NCI-H526 treated with DMSO at 0.1 percent for 48 hours (cell line): ENCODE results near the gene WNT1.

Experiments used
- DNase-seq: peaks from one replicate; lab custom pipeline; 2025; lab: John Stamatoyannopoulos, UW

Gene WNT1

DNA sequence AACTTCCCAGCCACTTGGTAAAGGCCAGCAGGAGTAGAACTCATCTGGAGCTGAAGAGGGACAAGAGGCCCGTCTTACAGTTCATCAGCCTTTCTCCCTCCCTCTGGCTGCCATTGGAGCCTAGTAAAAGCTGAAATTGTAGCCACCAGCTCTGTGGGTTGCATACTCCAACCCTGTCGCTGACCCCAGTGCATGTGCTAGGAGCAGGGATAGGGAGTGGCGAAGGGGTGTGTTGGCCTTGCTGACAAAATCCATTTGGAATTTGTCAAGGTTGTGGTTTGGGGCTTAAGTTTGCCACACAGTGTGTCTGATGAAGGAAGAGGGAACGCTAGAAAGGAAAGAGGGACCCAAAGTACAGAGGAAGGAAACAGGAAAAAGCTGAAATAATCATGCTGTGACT is 16.8 kb upstream of the WNT1 start:
- DNase-seq: no peak

DNA sequence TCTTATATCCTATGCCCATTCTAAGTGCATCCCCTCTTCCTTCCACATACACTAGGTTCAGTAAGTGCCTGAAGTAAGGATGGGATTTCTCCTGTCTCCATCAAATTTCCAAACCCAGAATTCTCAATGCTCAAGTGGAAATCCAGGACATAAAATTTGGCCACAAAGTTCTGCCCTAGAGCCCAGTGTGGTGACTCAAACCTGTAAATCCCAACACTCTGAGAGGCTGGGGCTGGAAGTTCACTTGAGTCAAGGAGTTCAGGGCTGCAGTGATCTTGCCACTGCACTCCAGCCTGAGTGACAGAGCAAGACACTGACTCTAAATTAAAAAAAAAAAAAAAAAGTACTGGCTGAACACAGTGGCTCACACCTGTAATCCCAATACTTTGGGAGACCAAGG is 16.3 kb upstream of the WNT1 start:
- no peak for DNase-seq

DNA sequence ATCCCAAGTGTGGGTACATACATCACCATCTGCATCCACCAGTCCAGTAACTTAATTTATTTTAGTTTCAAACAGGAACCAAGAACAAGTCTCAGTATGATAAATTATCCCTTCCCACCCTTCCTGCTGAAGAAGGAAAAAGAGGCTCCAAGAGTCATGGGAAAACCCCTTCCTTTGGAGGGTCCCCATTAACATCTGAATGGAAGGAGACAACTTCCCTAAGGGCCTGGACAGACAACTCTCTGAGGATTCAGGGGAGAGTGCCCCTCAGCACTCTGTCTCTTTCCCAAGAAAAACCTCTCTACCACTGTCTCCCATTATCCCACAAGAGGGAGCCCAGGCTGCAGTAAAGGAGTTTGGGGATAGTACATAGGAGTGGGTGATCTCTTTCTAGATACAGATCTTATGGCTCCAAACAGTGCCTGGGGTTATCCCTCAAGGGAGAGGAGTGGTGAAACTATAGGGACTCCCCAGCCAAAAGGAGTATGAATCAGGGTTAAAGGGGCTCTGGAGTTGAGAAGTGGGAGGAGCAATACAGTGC is 12.8 kb upstream of the WNT1 start:
- no peak for DNase-seq

DNA sequence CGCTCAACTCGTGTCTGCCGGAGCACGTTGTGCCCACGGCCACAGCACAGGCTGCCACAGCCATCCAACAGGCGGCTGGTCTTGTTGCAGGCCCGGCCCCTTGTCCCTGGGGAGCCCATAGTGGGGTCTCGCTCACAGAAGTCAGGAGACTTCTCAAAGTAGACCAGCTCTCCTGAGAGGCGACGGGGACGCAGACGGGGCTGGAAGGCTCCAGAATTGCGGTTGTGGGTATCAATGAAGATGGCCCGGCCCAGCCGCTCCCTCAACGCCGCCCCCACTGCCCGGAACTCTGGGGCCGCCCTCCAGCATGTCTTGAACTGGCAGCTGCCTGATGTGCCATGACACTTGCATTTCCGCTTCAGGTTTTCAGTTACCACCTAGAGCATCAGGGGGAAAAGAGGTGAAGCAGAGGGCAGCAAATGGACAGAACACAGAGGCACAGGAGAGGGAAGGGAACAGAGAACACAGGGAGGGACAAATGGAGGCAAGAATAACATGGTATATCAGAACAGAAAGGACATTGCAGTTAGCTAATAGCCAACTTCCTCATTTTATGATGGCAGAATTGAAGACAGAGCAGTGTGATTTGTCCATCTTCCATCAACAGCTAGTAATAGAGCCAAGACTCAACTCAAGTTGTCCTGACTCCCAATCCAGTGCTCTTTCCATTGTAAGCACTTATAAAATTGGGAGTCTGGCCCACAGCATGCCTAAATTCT is 11.8 kb upstream of the WNT1 start:
- DNase-seq: no peak

DNA sequence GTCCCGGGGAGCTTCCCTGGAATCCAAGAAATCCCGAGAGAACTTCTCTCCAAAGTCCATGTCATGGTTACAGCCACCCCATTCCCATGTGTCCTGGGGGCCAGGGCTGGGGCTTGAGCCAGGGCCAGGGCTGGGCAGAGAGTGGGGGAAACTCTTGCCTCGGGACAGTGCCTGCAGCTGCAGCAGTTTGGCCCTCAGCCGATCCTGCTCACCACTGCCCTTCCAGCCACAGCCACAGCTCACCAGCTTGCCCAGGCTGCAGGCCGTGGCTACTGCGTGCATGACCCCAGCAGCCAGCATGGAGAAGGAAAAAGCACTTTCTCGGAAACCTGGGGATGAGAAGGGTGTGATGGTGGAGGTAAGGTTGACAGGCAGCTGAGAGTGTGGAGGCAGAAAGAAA is 10.1 kb upstream of the WNT1 start:
- DNase-seq: no peak

DNA sequence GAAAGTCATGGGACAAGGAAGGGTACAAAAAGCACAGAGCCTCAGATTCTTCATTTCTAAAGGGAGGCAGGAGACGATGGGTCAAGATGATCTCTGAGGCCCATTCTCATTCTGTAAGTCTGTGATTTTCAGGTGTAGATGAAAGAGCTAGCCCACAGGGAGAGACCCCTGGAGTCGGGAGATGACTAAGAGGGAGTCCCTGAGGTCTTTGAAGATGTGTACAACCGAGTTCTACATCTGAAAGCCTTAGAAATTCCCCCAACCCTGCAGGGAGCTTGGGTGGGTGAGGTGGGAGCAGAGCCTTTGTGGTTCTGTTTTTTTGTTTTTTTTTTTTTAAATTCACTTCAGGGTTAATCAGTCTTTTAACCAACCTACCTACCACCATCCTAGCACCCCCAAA is 9.7 kb upstream of the WNT1 start:
- DNase-seq: no peak

DNA sequence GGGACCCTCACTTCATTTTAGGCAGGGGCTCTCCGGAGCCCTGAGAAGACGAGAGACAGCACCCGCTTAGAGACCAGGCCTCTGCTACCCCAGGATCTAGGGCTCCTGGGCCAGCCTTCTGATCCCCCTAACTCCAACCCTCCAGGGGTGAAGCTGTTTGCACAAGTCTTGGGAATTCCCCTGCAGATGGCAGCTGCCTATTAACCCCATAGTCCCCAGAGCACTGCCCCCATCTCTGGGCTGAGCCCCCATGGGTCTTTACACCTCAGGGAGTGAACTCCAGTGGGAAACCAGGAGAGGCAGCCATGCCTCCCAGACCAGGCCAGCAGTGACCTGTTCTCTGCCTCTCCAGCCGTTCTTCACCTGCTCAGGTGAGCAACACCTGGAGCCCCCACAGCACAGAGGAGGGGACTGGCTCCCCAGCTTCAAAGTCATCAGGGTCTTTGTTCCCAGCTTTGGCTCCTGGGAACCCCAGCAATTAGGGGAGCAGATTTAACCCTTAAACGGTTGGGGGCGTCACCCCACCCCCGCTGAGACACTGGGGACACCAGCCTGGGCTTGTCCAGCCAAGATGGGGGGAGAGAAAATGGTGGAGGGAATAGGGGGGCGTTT is 8.9 kb upstream of the WNT1 start:
- no peak for DNase-seq

DNA sequence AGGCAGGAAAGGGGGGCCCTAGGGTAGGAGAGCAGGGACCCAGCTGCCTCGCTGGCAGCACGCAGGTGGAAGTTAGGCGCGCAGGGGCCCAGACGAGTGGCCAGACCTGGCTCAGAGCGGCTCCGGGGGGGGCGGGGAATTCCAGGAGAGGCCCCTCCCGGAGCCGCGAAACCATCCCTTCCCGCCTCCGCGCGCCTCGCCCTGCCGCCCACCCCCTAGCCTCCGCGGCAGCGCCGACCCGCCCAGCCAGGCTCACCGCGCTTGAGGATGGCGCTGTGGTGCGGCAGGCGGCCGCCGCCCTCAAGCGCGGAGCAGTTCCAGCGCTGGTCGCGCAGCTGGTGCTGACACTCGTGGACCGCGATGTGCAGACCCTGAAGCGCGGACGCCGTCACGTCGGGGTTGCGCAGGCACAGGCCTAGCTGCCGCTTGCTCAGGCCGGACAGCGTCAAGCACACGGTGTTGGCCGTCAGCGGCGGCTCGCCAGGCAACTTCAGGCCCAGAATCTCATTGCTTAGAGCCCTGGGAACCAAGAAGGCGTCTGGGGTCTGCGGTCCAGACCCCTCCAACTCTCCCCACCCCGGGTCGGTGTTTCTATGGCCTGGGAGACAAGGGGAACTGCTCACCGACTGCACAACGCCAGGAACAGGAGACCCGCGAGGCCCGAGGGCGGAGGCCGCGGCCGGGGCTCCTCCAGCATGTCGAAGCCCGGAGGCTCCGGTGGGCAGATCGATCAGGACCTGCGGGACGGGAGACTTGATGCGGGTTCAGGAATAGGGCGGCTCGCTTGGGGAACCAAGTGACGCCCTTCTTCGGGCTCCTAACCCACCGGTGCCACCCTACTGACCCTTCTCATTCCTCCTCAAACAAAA is 8.1 kb upstream of the WNT1 start:
- no peak for DNase-seq

DNA sequence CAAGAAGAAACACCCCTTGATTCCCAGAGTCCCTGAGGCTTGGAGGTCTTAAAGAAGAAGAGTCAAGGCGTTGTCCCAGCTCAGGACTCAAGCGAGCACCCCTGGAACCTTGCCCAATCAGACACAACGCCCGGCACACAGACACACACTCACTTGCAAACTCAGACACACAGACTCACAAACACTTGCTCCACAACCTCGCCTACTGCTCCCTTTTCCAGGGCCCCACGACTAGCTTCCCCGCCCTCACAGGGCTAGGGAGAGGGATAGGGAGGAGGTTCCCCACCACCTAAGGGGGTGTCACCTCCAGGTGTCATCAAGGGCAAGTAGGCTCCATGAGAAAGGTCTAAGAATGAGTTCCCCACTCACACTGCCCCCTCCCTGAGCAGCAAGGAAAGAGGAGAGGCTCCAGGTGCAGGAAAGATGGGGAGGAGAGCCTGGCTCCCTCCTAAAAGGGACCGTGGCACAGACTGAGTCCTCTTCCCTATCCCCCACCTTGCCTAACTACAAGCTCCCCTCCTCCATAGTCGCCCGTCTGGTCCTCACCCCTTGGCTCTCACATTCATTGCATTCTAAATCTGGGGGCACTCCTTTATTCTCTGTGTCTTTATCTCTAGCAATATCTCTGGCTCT is 7.3 kb upstream of the WNT1 start:
- no peak for DNase-seq

DNA sequence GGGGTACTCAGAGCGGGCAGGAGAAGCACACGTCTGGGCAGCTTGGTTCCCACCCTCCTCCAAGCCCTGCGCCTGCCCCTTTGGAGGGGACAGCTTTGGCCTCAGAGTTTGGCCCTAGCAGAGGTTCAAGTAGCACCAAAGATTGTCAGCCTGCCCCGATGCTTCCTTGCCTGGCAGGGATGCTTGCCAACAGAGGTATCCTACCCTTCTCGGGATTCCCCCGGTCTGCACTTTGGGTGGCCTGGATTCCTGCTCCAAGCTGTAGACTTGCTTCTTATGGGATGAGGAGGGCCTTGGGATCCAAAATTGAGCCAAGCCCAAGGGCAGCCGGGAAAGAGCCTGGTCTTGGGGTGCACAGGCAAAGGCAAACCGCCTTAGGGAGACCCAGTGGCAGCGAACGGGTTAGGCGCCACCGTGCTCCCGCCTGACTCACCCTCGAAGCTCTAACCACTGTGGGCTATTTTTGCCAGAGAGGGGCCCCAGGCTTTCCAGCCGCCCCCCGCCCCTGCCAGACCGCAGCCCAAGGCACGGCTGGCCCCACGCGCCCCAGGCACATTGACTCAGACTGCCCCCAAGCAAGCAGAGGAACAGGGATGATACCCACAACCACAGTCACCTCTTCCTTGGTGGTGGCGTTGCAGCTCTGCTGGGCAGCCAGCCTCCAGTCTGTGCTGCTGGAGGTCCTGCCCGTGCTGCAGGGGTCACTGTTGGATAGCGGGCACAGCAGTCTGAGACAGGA is 5.7 kb upstream of the WNT1 start:
- no peak for DNase-seq

DNA sequence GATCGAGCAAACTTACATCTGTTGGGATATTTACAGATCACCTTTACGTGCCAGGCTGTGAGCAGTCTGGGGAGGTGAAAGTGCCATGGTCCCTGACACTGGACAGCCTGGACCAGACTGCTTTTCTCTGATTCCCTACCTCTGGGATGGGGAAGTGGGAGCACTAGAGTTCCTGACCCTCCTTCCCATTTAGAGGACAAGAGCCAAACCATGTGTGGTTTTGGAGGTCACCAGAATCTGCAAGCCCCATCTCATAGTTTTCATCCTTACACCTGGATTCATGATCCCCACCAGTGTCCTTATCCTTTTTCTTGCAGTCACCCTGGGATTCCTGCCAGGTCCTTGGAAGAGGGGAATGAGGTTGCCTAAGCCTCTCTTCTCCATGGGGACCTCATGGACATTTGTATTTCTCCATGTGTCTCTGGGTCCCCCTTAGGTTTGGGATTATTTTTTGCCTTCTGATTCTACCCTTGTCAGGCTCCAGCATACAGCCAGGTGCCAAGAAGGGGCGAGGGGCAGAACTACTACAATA is 5.1 kb upstream of the WNT1 start:
- DNase-seq: no peak

DNA sequence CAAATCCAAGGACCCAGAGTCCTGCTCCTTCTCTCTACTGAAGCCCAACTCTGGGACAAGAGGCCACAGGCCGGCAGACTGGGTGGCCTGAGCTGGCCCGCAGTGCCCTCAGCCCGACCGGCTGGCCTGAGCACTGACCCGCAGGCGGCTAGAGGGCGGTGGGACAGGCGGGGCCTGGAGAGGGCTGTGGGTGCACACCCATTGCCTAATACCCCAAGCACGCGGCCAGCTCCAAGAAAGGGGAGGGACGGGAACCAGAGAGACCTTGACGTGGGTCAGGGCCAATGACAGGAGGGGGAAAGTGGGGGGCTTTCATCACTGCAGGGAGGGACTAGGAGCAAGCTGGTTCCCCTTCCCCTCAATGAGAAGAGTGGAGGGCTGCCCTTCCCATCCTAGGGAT is 4.6 kb upstream of the WNT1 start:
- no peak for DNase-seq

DNA sequence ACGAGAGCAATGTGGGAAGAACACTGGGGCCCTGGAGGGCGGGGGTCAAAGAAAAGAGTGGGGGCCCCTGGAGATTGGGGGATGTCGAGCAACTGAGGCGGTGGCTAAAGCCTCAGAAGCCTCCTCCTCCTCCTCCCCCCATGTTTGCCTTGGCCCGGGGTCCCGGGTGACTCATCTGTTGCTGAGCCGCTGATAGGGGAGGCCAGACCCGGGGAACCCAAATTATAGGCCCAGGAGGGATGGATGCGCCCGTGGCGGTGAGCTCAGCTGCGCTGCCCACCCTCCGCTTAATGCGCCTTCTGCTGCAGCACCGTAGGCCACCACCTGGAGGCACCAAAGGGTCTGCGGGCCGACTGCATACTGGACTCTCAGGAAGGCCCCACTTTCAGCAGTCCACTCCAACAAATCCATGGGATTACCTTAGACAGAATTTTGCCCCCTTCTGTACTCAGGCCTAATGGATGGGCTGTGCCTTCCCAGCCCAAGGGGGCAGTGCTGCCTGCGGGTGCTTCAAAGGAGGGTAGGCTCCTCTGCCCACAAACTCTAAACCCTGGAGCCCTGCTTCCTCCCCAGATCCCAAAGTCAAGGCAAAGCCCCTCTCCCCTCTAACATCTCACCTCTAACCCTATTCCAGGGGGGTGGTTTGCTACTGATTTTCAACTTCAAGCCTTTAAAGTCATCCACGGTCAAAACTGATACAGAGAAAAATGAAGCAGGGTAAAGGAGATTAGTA is 4.0 kb upstream of the WNT1 start:
- no peak for DNase-seq

DNA sequence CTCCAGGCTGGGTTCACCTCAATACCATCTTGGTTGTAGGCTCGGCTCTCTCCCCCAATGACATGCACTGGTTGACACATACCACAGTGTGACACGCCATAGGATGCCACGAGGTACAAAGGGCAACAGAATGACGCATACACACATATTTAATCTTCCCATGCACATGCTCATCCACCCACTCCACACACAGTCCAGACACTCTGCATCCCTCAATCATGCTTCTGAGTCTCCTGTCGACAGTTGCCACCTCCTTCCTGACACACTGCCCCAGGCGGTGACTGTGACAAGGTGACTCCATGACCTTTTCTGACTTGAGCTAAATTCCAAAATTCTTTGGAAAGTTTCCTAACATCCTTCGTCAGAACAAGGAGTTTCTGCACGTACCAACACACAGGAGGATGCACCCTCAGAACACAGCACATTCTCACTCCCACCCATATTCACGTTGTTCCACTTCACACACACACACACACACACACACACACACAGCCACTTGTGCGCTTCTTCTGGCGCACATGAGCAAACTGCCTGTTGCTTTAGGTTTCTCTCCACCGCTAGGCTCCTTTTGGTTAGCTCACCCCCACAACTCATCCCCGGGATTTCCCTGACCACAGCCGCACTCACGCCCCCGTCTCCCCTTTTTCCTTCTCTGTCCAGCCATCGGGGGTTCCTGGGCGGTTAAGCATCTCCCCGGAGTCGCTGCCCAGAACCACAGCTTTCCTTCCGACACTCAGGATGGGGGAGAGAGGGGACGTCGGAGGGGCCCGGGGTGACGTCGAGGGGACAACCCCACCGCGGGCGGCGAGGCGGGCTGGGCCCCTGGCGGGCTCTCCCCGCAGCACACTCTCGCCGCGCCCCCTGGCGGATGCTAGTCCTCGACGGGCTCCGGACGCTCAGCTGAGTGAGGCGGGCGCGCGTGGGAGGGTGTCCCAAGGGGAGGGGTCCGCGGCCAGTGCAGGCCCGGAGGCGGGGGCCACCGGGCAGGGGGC is 536 bp upstream of the WNT1 start:
- DNase-seq: no peak

DNA sequence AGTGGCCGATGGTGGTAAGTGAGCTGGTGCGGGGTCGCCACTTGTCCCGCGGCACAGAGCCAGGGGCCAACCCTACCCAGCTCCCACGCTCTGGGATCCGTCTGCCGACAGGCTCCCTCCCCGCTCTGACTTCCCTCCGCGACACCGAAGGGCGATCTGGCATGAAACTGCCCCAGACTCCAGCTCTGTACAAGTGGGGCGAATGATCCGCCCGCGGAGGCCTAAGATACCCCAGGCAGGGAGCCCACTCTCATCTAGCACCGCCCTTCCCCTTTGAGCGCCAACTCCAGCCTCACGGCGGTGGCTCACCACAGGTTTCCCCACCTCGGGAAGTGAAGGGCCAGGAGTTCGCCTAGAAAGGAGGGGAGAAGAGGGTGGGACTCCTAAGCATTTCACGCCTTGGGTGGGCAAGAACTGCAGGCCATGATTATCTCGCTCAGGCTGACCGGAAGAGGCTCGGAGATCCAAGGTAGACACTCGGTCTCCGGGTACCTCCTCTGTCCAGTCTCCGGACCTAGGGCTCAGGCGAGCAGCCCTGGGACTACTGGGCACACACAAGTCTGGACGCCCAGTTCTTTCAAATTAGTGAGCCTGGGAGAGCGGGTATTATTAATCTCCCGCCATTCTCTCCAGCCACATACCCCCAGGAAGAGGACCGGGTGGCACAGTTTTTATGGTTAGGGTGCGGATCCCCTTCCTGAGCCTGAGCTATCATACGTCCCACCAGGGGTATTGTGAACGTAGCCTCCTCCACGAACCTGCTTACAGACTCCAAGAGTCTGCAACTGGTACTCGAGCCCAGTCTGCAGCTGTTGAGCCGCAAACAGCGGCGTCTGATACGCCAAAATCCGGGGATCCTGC is 849 bp downstream of the WNT1 start:
- DNase-seq: no peak

DNA sequence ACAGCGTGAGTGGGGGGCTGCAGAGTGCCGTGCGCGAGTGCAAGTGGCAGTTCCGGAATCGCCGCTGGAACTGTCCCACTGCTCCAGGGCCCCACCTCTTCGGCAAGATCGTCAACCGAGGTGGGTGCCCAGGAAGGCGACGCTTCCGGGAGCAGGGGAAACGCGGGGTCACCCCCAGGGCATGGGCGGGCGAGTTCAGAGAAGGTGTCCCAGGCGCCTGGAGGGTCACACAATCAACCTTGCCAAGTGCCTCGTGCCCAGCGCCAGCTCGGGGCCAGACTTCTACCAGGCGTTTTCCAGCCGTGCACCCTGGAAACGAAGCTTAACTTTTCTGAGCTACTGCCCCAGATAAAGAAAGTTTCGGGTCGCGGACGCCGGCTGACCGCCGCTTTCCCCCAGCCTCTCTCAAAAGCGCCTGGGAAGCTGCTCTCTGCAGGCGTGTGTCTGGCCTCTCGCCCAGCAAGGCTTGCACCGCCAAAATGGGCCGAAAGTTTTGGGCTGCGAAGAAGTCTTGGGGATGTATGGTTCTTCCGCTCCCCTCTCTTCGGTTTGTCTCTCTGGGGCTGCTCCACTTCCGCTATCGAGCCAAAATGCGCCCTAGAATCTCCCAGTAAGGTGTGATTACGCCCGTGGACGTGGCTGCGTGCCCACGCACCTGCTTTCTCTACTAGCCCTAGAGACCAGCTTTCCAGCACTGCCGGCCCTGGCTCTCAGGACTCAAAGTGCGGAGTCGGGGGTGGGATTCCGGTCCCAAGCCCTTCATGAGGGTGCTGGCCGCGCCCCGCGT is 1.7 kb downstream of the WNT1 start:
- no peak for DNase-seq

DNA sequence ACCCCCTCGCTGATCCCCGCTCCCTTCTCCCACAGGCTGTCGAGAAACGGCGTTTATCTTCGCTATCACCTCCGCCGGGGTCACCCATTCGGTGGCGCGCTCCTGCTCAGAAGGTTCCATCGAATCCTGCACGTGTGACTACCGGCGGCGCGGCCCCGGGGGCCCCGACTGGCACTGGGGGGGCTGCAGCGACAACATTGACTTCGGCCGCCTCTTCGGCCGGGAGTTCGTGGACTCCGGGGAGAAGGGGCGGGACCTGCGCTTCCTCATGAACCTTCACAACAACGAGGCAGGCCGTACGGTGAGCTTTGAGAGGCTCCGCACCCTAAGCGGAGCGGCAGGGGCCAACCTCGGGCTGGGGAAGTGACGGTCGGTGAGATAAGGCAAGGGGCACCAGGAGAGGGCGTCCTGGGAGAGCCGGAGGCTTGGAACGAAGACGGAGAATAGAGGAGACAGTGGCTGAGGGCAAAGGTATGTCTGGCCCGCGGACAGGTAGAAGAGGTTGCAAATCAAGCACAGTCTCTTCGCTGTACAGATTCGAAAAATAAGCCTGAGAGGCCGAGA is 2.3 kb downstream of the WNT1 start:
- DNase-seq: peak; percentile 26
